HTERT RPE-1 (cell line): Measurements from ENCODE around the gene TAS2R46.
"Not testable (repeated sequence)": the region's sequence is repeated elsewhere in the genome, so short reads cannot be mapped to it uniquely, and the experiment has no call there.

ENCODE experiments used
- in situ Hi-C: fragments of 300-500 bp; cut with MboI; formaldehyde crosslinking; loops from 4 replicates; pipeline ENCODE4 v1.14.3; 2020; ENCODE audit warnings: low sequenced_read_pairs

Gene TAS2R46

DNA sequence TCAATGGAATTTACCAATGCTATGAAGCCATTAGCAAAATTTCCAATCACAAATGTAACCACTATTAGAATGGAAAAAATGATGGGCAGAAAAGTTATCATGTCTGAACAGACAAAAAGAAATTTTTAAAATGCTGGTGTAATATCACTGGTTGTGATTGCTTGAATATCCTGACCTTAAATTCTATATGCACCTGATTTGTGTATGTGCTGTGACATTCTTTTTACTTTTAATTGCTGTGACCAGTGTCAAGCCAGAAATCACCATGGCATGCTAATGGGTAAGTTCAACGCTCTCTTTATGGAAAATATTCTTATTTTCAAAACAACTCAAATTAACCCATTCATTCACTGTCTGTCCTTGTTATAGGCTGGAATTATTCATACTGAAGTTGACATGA, at the start of gene TAS2R46:
Gene TAS2R46 (minus strand): TSS at position 101 of the 400 bp plus-strand sequence. CDS start 0 bp downstream, at position 101.
- in situ Hi-C loops = not testable (repeated sequence)

DNA sequence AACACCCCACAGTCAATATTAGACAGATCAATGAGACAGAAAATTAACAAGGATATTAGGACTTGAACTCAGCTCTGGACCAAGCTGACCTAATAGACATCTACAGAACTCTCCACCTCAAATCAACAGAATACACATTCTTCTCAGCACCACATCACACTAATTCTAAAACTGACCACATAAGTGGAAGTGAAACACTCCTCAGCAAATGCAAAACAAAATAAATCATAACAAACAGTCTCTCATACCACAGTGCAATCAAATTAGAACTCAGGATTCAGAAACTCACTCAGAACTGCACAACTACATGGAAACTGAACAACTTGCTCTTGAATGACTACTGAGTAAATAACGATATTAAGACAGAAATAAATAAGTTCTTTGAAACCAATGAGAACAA, 49.1 kb upstream of the TAS2R46 start:
- in situ Hi-C loops = not testable (repeated sequence)

DNA sequence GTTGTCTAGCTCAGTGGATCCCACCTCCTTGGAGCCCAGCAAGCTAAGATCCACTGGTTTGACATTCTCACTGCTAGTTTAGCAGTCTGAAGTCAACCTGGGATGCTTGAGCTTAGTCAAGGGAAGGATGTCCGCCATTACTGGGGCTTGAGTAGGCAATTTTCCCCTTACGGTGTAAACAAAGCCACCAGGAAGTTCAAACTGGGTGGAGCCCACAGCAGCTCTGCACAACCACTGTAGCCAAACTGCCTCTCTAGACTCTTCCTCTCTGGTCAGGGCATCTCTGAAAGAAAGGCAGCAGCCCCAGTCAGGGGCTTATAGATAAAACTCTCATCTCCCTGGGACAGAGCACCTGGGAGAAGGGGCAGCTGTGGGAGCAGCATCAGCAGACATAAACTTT, 46.8 kb upstream of the TAS2R46 start:
- in situ Hi-C loops = no loop called here

- in situ Hi-C loops = no loop called here
Measured at GRCh38 chr12:11107719-11108118, 45.6 kb upstream of the TAS2R46 start.

GRCh38 chr12:11106288-11106687, 44.2 kb upstream of the TAS2R46 start:
- in situ Hi-C loops = no loop called here

DNA sequence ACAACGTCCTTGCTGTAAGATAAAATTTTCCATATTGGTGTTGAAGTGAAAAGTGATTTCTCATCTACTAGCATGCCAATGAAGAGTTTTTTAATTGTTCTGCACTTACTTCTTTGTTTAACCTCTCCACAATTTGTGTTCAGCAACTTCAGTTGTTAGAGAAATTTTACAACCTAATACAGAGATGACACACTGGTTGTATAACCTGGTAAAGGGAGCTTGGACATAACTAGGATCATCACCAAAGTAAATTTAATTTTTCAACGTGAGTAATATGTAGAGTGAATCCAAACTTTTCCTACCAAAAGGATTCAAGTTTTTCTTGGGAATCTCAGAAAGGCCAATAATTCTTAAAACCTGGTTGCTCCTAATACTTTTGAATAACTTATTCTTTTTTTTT, 43.5 kb upstream of the TAS2R46 start:
- in situ Hi-C loops = no loop called here

GRCh38 chr12:11094910-11095309, 32.8 kb upstream of the TAS2R46 start:
- in situ Hi-C loops = not testable (repeated sequence)

GRCh38 chr12:11092128-11092527, 30.0 kb upstream of the TAS2R46 start, which contains the start of gene TAS2R43:
Gene TAS2R43 (minus strand): TSS chr12:11092313. CDS start chr12:11092229, 84 bp downstream.
- in situ Hi-C loops = no loop called here

GRCh38 chr12:11089246-11089645, 27.2 kb upstream of the TAS2R46 start:
- in situ Hi-C loops = no loop called here

- in situ Hi-C loops = no loop called here
Measured at GRCh38 chr12:11085419-11085818, 23.3 kb upstream of the TAS2R46 start.

GRCh38 chr12:11081987-11082386, 19.9 kb upstream of the TAS2R46 start:
- in situ Hi-C loops = no loop called here

DNA sequence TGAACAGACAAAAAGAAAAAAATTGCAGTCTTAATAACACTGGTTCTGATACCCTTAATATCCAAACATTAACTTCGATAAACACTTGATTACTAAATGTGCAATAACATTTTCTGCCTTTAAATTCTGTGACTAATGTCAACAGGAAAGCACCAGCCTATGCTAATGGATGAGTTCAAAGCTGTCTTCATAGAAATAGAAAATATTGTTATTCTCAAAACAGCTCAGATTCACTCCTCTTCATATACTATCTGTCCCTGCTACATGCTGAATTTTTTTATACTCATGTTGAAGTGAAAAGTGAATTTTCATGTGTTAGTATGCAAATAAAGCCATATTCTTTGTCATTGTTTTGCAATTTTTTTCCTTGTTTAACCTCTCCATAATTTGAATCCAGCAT, 16.2 kb upstream of the TAS2R46 start:
- in situ Hi-C loops = no loop called here

- in situ Hi-C loops = no loop called here
Measured at GRCh38 chr12:11075642-11076041, 13.5 kb upstream of the TAS2R46 start.

- in situ Hi-C loops = no loop called here
Measured at GRCh38 chr12:11071414-11071813, 9.3 kb upstream of the TAS2R46 start.

GRCh38 chr12:11070999-11071398, 8.9 kb upstream of the TAS2R46 start:
- in situ Hi-C loops = no loop called here

- in situ Hi-C loops = no loop called here
Measured at GRCh38 chr12:11069854-11070365, 7.8 kb upstream of the TAS2R46 start.

DNA sequence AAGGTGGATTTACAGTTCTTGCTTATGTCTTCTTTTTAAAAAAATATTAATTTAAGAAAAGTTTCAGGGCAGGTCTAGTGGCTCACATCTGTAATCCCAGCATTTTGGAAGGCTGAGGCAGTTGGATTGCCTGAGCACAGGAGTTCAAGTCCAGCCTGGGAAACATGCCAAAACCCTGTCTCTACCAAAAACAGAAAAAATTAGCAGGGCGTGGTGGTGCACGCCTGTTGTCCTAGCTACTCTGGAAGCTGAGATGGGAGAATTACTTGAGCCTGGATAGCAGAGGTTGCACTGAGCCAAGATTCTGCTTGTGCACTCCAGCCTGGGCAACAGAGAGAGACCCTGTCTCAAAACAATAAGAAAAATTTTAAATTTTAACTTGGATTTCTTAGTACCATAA, 5.4 kb upstream of the TAS2R46 start:
- in situ Hi-C loops = no loop called here

DNA sequence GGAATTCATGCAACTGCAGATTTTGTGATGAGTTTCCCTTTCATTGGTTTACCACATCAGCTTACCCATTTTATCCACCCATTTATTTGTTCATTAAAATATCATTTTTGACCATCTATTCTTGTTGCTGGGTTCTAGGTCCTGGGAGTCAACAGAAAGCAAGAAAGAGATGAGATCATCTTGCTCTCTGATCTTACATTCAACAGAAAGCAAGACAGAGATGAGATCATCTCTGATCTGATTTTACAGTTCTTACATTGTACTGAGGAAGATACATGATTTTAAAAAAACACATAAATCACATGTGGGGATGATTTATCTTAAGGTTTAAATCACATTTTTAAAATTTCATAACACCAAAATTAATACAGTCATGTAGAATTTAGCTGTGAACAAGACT, 2.3 kb downstream of the TAS2R46 start:
- in situ Hi-C loops = no loop called here

DNA sequence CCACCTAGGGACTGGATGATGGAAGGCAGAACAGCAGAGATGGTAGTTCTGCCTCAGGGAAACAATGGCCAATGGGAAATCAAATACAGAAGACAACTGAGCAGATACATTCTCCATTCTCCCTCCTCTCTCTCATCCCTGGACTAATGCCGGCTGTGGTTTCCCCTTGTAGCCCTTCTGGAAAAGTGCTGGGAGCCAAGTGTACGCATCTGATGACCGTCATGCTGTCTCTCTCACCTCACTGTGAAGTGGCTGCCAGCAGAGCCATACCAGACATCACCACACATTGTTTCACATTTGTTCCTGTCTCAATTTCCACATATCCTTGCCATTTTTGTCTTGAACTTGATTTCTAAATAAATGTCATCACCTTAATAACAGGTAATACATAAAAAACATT, 3.1 kb downstream of the TAS2R46 start:
- in situ Hi-C loops = no loop called here

DNA sequence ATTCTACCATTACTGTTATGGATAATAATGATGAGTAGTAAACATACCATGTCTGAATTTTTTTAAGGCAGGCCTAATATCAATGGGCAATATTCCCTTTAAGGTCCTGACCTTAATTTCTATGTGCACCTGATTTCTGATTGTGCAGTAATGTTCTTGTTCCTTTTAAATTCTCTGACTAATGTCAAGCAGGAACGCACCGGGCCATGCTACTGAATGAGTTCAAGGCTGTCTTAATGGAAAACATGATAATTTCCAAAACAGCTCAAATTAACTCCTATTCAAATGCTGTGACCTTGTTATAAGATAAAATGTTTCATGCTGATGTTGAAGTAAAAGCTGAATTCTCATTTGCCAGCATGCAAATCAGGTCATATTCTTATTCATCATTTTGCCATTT, 6.8 kb downstream of the TAS2R46 start:
- in situ Hi-C loops = no loop called here

GRCh38 chr12:11049806-11050531, 12.1 kb downstream of the TAS2R46 start:
- in situ Hi-C loops = not testable (repeated sequence)

- in situ Hi-C loops = not testable (repeated sequence)
Measured at GRCh38 chr12:11041366-11041765, 20.7 kb downstream of the TAS2R46 start.

DNA sequence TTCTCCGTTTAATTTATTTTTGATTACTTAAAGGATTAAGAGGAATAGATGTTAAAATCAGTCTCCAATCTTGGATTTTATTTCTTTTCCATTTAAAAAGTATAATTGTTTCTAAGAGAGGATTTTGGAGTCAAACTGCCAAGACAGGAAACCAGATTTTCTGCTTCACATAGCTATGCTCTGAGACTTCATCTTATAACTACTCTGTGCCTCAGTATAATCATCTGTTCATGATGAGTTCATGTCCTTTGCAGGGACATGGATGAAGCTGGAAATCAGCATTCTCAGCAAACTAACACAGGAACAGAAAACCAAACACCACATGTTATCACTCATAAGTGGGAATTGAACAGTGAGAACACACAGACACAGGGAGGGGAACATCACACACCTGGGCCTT, 21.9 kb downstream of the TAS2R46 start:
- in situ Hi-C loops = no loop called here
